ENCODE data around the gene STK38L.

Gene STK38L

DNA sequence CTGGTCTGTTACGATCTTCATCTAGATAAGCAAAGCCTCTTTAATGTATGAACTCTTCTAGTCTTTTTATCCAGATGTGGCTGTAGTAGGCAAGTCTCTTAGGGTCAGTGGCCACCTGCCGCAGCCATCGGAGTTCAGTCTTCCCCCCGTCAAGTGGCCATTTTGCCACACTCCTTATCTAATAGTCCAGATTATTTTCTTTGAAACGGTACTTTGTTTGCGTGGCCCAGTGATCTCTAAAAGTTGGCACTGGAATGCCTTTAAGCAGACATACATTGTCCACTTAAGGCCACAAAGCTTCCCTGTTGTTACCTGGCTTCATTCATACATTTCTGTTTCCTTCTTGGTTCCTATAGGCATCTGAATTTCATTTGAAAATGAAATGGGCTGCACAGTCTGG, 52.6 kb downstream of the STK38L start:
- Histone ChIP-seq H3K9ac (ENCODE audit: low read depth, low read length) (no peak overlapping the region), H3K27me3 (ENCODE audit: control insufficient read depth, insufficient read depth, low read length) (no peaks in the 10 kb centered on the region), H3K4me1 (ENCODE audit: control insufficient read depth, insufficient read depth, low read length) (peaks cover 15% of the 10 kb centered on the region), H3K4me3 (ENCODE audit: low read depth, low read length) (no peak overlapping the region), H3K36me3 (ENCODE audit: control insufficient read depth, insufficient read depth, low read length) (peaks cover 35% of the 10 kb centered on the region), H3K9me3 (ENCODE audit: control insufficient read depth, insufficient read depth, low read length) (0 out of 2 replicates have a peak, but pooled peaks cover 3% of the 10 kb centered on the region), H3K27ac (ENCODE audit: low read depth, low read length) (no peak overlapping the region)

DNA sequence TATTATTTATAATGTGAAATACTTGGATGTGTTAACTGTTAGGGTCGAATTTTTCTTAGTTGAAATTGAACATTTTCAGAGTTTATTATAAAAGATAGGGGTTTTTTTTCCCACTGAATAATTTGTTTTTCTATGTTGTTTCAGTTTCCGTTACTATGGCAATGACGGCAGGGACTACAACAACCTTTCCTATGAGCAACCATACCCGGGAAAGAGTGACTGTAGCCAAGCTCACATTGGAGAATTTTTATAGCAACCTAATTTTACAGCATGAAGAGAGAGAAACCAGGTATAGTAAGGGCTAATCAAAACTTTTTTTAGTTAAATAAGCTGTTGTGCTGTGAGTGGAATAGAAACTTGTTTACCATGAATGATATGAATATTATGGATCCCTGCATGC, 53.5 kb downstream of the STK38L start:
- Histone ChIP-seq H3K4me3 (ENCODE audit: low read depth, low read length) (no peak overlapping the region), H3K36me3 (ENCODE audit: control insufficient read depth, insufficient read depth, low read length) (peaks cover 44% of the 10 kb centered on the region), H3K4me1 (ENCODE audit: control insufficient read depth, insufficient read depth, low read length) (0 out of 2 replicates have a peak, but pooled peaks cover 6% of the 10 kb centered on the region), H3K27ac (ENCODE audit: low read depth, low read length) (no peak overlapping the region), H3K9ac (ENCODE audit: low read depth, low read length) (no peak overlapping the region), H3K9me3 (ENCODE audit: control insufficient read depth, insufficient read depth, low read length) (0 out of 2 replicates have a peak, but pooled peaks cover 3% of the 10 kb centered on the region), H3K27me3 (ENCODE audit: control insufficient read depth, insufficient read depth, low read length) (no peaks in the 10 kb centered on the region)

DNA sequence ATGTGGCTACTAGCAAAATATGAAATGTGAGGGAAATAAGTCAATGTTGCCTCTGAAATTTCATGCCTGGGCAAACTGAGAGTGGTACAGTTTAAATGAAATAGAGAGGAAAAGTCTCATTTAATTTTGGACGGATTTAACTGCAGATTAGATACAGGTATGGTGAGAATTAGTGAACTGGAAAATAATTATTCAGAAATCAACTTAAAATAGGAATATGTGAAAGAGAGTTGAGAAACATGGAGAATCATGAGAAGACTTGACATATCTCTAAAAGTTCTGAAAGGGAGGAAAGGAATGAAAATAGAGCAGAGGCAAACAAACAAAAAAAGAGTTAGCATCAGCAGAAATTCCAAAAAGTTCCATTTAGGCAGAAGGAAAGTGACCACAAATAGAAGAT, 55.0 kb downstream of the STK38L start:
- H3K4me3 ChIP-seq (ENCODE audit: low read depth, low read length), result no peak overlapping the region
- H3K27ac ChIP-seq (ENCODE audit: low read depth, low read length), result no peak overlapping the region
- H3K4me1 ChIP-seq (ENCODE audit: control insufficient read depth, insufficient read depth, low read length), result no peaks in the 10 kb centered on the region
- no peak overlapping the region for H3K9ac ChIP-seq (ENCODE audit: low read depth, low read length)
- peaks cover 53% of the 10 kb centered on the region for H3K36me3 ChIP-seq (ENCODE audit: control insufficient read depth, insufficient read depth, low read length)
- 0 out of 2 replicates have a peak, but pooled peaks cover 3% of the 10 kb centered on the region for H3K9me3 ChIP-seq (ENCODE audit: control insufficient read depth, insufficient read depth, low read length)
- no peaks in the 10 kb centered on the region for H3K27me3 ChIP-seq (ENCODE audit: control insufficient read depth, insufficient read depth, low read length)

DNA sequence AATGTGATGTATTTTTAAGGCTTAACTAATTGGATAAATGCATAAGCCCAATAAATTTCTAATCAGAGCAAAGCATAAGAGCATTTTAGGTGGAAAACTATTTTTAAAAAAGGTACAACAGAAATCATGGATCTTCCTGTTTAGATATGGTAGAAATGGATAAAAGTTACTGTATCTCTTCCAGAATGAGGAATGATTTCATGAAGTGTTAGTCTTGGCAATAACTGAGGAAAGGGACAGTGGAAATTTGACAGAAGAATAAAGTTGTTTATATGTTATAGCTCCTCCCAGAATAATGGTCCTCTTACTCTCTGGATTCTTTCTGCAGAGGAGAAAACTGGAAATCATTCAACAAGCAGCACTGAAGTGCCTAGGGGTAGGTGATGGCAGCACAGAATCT, 56.1 kb downstream of the STK38L start:
- no peaks in the 10 kb centered on the region for H3K27me3 ChIP-seq (ENCODE audit: control insufficient read depth, insufficient read depth, low read length)
- H3K4me3 ChIP-seq (ENCODE audit: low read depth, low read length), result no peak overlapping the region
- no peaks in the 10 kb centered on the region for H3K4me1 ChIP-seq (ENCODE audit: control insufficient read depth, insufficient read depth, low read length)
- H3K9me3 ChIP-seq (ENCODE audit: control insufficient read depth, insufficient read depth, low read length), result 0 out of 2 replicates have a peak, but pooled peaks cover 3% of the 10 kb centered on the region
- H3K36me3 ChIP-seq (ENCODE audit: control insufficient read depth, insufficient read depth, low read length), result peaks cover 58% of the 10 kb centered on the region
- H3K27ac ChIP-seq (ENCODE audit: low read depth, low read length), result no peak overlapping the region
- no peak overlapping the region for H3K9ac ChIP-seq (ENCODE audit: low read depth, low read length)

DNA sequence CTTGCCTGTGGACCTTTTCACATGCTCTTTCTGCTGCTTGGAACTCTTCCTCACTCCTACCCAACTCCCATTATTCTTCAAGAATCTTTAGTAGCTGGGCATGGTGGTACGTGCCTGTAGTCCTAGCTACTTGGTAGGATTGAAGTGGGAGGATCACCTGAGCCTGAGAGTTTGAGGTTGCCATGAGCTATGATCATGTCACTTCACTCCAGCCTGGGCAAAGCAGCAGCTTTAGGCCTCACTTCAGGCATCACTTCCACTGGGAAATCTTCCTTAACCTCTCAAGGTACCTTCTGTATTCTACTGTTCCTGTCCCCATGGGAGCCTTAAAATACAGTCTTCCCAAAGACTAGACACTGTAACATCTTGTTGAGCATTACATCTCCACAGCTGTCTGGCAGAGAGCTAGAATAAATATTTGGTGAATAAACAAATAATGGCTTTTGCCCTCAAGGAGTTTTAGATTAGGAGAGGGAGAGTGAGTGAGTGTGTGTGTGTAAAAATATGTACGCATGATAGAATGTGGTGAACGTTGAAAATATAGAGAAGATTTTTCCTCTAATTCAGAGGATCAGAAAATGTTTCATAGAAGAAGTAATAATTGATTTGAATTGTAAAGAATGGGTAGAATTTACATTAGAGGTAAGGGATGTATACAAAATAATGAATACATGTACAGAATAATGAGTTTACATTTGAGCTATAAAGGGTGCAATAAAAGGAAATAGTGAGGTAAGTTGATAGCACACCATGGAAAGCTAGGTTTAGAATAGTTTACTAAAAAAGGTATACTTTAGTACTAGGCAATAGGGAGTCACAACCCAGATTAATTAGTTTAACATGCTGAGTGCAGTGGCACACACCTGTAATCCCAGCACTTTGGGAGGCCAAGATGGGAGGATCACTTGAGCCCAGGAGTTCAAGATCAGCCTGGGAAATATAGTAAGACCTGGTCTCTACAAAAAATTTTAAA, 59.3 kb downstream of the STK38L start:
- no peak overlapping the region for H3K4me3 ChIP-seq (ENCODE audit: low read depth, low read length)
- H3K27ac ChIP-seq (ENCODE audit: low read depth, low read length), result no peak overlapping the region
- no peaks in the 10 kb centered on the region for H3K4me1 ChIP-seq (ENCODE audit: control insufficient read depth, insufficient read depth, low read length)
- 0 out of 2 replicates have a peak, but pooled peaks cover 3% of the 10 kb centered on the region for H3K9me3 ChIP-seq (ENCODE audit: control insufficient read depth, insufficient read depth, low read length)
- no peaks in the 10 kb centered on the region for H3K27me3 ChIP-seq (ENCODE audit: control insufficient read depth, insufficient read depth, low read length)
- peaks cover 63% of the 10 kb centered on the region for H3K36me3 ChIP-seq (ENCODE audit: control insufficient read depth, insufficient read depth, low read length)
- H3K9ac ChIP-seq (ENCODE audit: low read depth, low read length), result no peak overlapping the region

DNA sequence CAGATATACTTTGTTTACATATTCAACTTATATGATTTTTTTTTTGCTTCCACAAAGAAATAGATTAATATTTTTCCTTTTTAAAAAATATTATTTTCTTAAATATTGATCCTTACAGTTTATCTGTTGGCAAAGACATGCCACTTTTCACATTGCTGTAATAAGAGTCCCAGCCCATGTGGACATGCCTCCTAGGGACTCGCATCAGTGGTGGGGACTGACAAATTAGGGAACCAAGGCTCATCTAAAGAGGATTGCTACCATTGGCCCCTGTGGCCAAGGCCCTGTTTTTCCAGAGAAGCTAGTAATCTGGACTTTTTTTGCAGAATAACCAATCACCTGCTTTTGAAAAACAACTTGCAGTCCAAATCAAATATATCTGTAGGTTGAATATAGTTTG, 60.8 kb downstream of the STK38L start:
- no peaks in the 10 kb centered on the region for H3K27me3 ChIP-seq (ENCODE audit: control insufficient read depth, insufficient read depth, low read length)
- no peak overlapping the region for H3K9ac ChIP-seq (ENCODE audit: low read depth, low read length)
- H3K9me3 ChIP-seq (ENCODE audit: control insufficient read depth, insufficient read depth, low read length), result no peaks in the 10 kb centered on the region
- H3K4me1 ChIP-seq (ENCODE audit: control insufficient read depth, insufficient read depth, low read length), result no peaks in the 10 kb centered on the region
- H3K27ac ChIP-seq (ENCODE audit: low read depth, low read length), result no peak overlapping the region
- peaks cover 59% of the 10 kb centered on the region for H3K36me3 ChIP-seq (ENCODE audit: control insufficient read depth, insufficient read depth, low read length)
- H3K4me3 ChIP-seq (ENCODE audit: low read depth, low read length), result no peak overlapping the region

DNA sequence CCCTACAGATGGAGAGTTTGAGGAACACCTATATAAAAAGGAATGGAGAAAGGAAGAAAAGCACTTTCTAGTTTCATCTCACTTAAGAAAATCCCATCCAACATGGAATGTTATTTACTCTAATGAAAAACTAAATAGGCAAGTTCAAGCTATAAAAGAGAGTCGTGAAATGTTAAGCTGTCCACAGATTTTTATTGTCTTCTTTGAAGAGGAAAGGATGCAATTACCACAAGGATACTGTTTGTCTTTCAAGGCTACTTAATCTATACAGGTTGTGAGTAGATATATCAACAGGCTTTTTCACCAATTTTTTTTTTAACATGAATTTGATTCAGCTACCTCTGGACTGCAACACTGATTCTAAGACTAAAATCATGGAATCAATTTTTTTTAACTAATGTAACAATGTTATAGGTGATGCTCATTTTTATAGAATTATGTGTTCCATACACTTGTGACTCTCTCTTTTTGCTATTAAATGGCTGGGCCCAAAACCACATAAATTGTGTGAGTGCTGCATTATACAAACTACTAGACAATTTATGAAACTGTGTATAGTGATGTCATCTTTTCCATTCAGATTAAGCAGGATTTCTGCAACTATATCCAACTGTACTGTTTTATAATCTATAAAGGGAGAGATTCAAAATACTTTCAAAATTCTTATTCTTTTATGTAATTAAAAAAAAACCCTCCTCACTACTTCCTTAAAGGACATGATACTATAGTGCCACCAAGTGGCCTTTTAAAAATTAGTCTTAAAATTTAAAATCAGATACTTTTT, 61.8 kb downstream of the STK38L start:
- no peak overlapping the region for H3K27ac ChIP-seq (ENCODE audit: low read depth, low read length)
- peaks cover 58% of the 10 kb centered on the region for H3K36me3 ChIP-seq (ENCODE audit: control insufficient read depth, insufficient read depth, low read length)
- no peaks in the 10 kb centered on the region for H3K27me3 ChIP-seq (ENCODE audit: control insufficient read depth, insufficient read depth, low read length)
- H3K9ac ChIP-seq (ENCODE audit: low read depth, low read length), result no peak overlapping the region
- no peaks in the 10 kb centered on the region for H3K4me1 ChIP-seq (ENCODE audit: control insufficient read depth, insufficient read depth, low read length)
- H3K9me3 ChIP-seq (ENCODE audit: control insufficient read depth, insufficient read depth, low read length), result no peaks in the 10 kb centered on the region
- no peak overlapping the region for H3K4me3 ChIP-seq (ENCODE audit: low read depth, low read length)

DNA sequence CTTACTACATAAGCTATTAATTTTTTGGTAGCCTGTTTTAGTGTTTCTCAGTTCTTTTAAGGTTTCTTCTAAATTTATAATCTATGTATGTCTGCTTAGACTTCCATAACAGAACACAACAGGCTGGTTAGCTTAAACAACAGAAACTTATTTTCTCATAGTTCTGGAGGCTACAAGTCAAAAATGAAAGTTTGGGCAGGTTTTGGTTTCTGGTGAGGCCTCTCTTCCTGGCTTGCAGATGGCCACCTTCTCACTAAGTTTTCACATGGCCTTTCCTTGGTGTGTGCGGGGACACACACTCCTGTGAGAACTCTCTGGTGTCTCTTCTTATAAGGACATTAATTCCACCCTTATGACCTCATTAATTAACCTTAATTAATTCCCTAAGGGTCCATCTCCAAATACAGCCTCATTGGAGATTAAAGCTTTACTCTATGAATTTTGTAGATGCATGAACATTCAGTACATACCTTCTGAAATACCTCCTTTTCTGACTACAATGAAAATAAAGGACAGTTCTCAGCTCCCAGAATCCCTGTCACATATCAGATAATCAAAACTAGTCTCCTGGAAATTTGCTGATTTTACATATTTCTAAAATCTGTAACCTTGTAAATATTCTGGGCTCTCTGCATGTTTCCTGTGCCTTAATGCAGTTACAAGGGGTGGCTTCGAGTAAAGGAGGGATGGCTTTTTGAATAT, 65.4 kb downstream of the STK38L start:
- Histone ChIP-seq H3K27me3 (ENCODE audit: control insufficient read depth, insufficient read depth, low read length) (no peaks in the 10 kb centered on the region), H3K4me3 (ENCODE audit: low read depth, low read length) (no peak overlapping the region), H3K9me3 (ENCODE audit: control insufficient read depth, insufficient read depth, low read length) (no peaks in the 10 kb centered on the region), H3K27ac (ENCODE audit: low read depth, low read length) (no peak overlapping the region), H3K4me1 (ENCODE audit: control insufficient read depth, insufficient read depth, low read length) (no peaks in the 10 kb centered on the region), H3K9ac (ENCODE audit: low read depth, low read length) (no peak overlapping the region), H3K36me3 (ENCODE audit: control insufficient read depth, insufficient read depth, low read length) (peaks cover 53% of the 10 kb centered on the region)

DNA sequence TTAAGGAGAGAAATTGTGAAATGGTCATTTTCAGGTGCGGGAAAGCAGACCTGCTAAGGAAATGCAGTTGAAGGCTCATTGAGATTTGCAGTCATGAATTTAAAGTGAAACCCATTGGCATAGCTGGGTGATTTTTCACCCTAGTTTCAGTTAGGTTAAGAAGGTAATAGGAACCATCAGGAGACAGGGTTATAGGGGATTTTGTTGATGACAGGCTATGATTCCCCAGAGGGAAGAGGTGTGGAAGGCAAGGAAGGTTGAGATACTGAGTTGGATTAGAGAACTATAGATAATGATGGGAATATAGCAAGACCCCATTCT, 65.9 kb downstream of the STK38L start:
- Histone ChIP-seq H3K4me3 (ENCODE audit: low read depth, low read length) (no peak overlapping the region), H3K27me3 (ENCODE audit: control insufficient read depth, insufficient read depth, low read length) (no peaks in the 10 kb centered on the region), H3K27ac (ENCODE audit: low read depth, low read length) (no peak overlapping the region), H3K9ac (ENCODE audit: low read depth, low read length) (no peak overlapping the region), H3K4me1 (ENCODE audit: control insufficient read depth, insufficient read depth, low read length) (no peaks in the 10 kb centered on the region), H3K36me3 (ENCODE audit: control insufficient read depth, insufficient read depth, low read length) (peaks cover 56% of the 10 kb centered on the region), H3K9me3 (ENCODE audit: control insufficient read depth, insufficient read depth, low read length) (no peaks in the 10 kb centered on the region)

DNA sequence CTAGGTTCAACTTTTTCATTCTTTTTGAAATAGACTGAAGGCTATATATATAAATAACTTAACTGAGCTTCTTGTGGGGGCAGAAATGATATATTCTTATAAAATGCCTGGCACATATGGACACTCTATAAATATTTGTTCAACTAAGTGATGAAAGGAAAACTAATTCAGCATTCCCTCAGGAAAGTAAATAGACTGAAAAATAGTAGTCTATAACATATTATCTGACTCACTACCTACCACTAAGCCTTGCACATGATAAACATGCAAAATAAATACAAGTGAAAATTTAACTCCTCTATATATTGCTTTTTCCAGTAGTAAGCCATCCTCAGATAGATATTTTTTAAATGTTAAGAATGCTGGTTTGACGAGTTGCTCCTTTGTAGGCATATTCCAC, 72.9 kb downstream of the STK38L start:
- Histone ChIP-seq H3K27ac (ENCODE audit: low read depth, low read length) (no peak overlapping the region), H3K27me3 (ENCODE audit: control insufficient read depth, insufficient read depth, low read length) (no peaks in the 10 kb centered on the region), H3K4me1 (ENCODE audit: control insufficient read depth, insufficient read depth, low read length) (peaks cover 13% of the 10 kb centered on the region), H3K4me3 (ENCODE audit: low read depth, low read length) (no peak overlapping the region), H3K36me3 (ENCODE audit: control insufficient read depth, insufficient read depth, low read length) (peaks cover 77% of the 10 kb centered on the region), H3K9me3 (ENCODE audit: control insufficient read depth, insufficient read depth, low read length) (no peaks in the 10 kb centered on the region), H3K9ac (ENCODE audit: low read depth, low read length) (no peak overlapping the region)

Measured in HUES48 (cell line).